BJ (cell line): ENCODE data around the gene SORBS1. TPM values are rescaled to one million over a fixed set of nuclear protein-coding genes. Genes with fewer than 3 reads are reported as not detected.

Source experiments
- CTCF ChIA-PET: fragments of 350-600 bp; formaldehyde crosslinking; extraction: SDS; loops from one replicate; lab custom pipeline; 2021; ENCODE audit warnings: antibody characterized with exemption, inconsistent platforms; lab: Yijun Ruan, JAX
- POLR2A ChIA-PET: fragments of 300-600 bp; sonication (Branson Sonifier 250); formaldehyde crosslinking; extraction: SDS; loops from one replicate; lab custom pipeline; 2021; ENCODE audit warnings: antibody characterized with exemption; lab: Charles Lee
- DNase-seq: peaks from one replicate; pipeline ENCODE4 v3.0.0-alpha.2; 2011; ENCODE audit warnings: low read depth
- H3K27me3 ChIP-seq: 2 replicates; pipeline ENCODE4 v1.6.0; 2011; ENCODE audit warnings: low read length; ENCODE audit not compliant: control insufficient read depth, insufficient read depth
- H3K36me3 ChIP-seq: 2 replicates; pipeline ENCODE4 v1.5.1; 2011; ENCODE audit warnings: low read length; ENCODE audit not compliant: control insufficient read depth, insufficient read depth
- H3K4me3 ChIP-seq: 2 replicates; pipeline ENCODE4 v1.5.1; 2011; ENCODE audit warnings: low read depth, mild to moderate bottlenecking, control low read depth, low read length
- CTCF ChIP-seq: IDR thresholded peaks from 2 replicates; pipeline ENCODE4 v1.5.1; 2011; ENCODE audit warnings: low read depth, mild to moderate bottlenecking, control low read depth, inconsistent platforms, low read length, moderate library complexity; ENCODE audit not compliant: insufficient read depth
- polyA plus RNA-seq: library from polyadenylated mRNA; depleted of rRNA; stranded (reverse); fragments of >200 nt; gene quantifications from 2 replicates; pipeline ENCODE4 v1.2.3, GENCODE V29; 2011

Gene SORBS1
- polyA plus RNA-seq, 1 experiment, result 1.8 TPM

GRCh38 chr10:95531994-95532399, 29.2 kb downstream of the SORBS1 start:
- ChIA-PET POLR2A (no interaction called here), CTCF (no interaction called here)
- Histone ChIP-seq H3K27me3 (no peaks in the 10 kb centered on the region), H3K4me3 (no peak overlapping the region), H3K36me3 (no peaks in the 10 kb centered on the region)
- no peak for DNase-seq
- TF ChIP-seq CTCF, result no peak

GRCh38 chr10:95531058-95531809, 29.9 kb downstream of the SORBS1 start:
- H3K27me3 ChIP-seq, result no peaks in the 10 kb centered on the region
- no peak for DNase-seq
- ChIA-PET POLR2A (no interaction called here), CTCF (no interaction called here)
- H3K36me3 ChIP-seq, result no peaks in the 10 kb centered on the region
- no peak overlapping the region for H3K4me3 ChIP-seq
- no peak for TF ChIP-seq CTCF

GRCh38 chr10:95530561-95530960, 30.6 kb downstream of the SORBS1 start:
- no peak for TF ChIP-seq CTCF
- CTCF ChIA-PET, result no interaction called here
- Histone ChIP-seq H3K4me3 (no peak overlapping the region), H3K36me3 (no peaks in the 10 kb centered on the region), H3K27me3 (no peaks in the 10 kb centered on the region)
- POLR2A ChIA-PET, result no interaction called here
- no peak for DNase-seq

GRCh38 chr10:95530029-95530428, 31.1 kb downstream of the SORBS1 start:
- ChIA-PET CTCF (no interaction called here), POLR2A (no interaction called here)
- H3K36me3 ChIP-seq, result no peaks in the 10 kb centered on the region
- no peak for DNase-seq
- TF ChIP-seq CTCF, result no peak
- no peak overlapping the region for H3K4me3 ChIP-seq
- no peaks in the 10 kb centered on the region for H3K27me3 ChIP-seq

- Histone ChIP-seq H3K36me3 (no peaks in the 10 kb centered on the region), H3K4me3 (no peak overlapping the region), H3K27me3 (no peaks in the 10 kb centered on the region)
- DNase-seq, result no peak
- POLR2A ChIA-PET, result no interaction called here
- TF ChIP-seq CTCF, result no peak
- CTCF ChIA-PET, result no interaction called here
Observed at GRCh38 chr10:95526044-95526443, 35.1 kb downstream of the SORBS1 start.
